HCT116 (cell line): ENCODE data around the gene PPIL1. TPM values are rescaled to one million over a fixed set of nuclear protein-coding genes. Genes with fewer than 3 reads are reported as not detected.

Experiments used
- ATAC-seq: fragments of 200-7000 bp; cut with Tn5 transposase; 2 replicates; pipeline ENCODE4 v1.9.1; 2020; ENCODE audit warnings: mild to moderate bottlenecking, moderate library complexity
- BruUV-seq: library from RNA; stranded (reverse); fragments of 400-500 nt; replicated peaks from 2 replicates; lab custom pipeline; 2021; lab: Mats Ljungman, UMichigan
- CTCF ChIA-PET: fragments of 300-600 bp; sonication (Branson Sonifier 250); formaldehyde crosslinking; loops from one replicate; lab custom pipeline; 2021; ENCODE audit warnings: antibody characterized with exemption; lab: Charles Lee
- POLR2A ChIA-PET: fragments of 300-600, 350-600 bp; sonication (Branson Sonifier 250); formaldehyde crosslinking; loops from one replicate; lab custom pipeline; 2021; ENCODE audit warnings: antibody characterized with exemption; lab: Charles Lee
- RAD21 ChIA-PET, 2 experiments: fragments of 300-600 bp; sonication (Branson Sonifier 250); formaldehyde crosslinking; loops; one replicate each; lab custom pipeline; 2023; ENCODE audit warnings: low total read pairs in 2 of 2; ENCODE audit not compliant: uncharacterized antibody in 2 of 2, unreplicated experiment in 2 of 2, low non-redundant PET in 1 of 2; lab: Charles Lee
- DNase-seq: peaks from one replicate; pipeline ENCODE4 v3.0.0-alpha.2; 2010; ENCODE audit warnings: low read depth, low spot score
- H2AFZ ChIP-seq: fragments of 200-600 bp; shearing (Covaris generic), sonication (generic); 2 replicates; pipeline ENCODE4 v1.6.1; 2017; ENCODE audit warnings: low read depth, mixed run types, mixed read lengths, antibody characterized with exemption, low read length; ENCODE audit not compliant: poor library complexity, severe bottlenecking
- H3K27ac ChIP-seq: 2 replicates; pipeline ENCODE4 v1.5.1; 2012; ENCODE audit warnings: low read depth, low read length
- H3K27me3 ChIP-seq: fragments of 200-600 bp; sonication (generic); 2 replicates; pipeline ENCODE4 v1.6.1; 2016; ENCODE audit warnings: mixed run types, low read length, mixed read lengths; ENCODE audit not compliant: insufficient read depth
- H3K36me3 ChIP-seq, 2 experiments: fragments of 200-500 bp in 1 of 2; fragments of 200-600 bp in 1 of 2; sonication (Bioruptor generic) in 1 of 2; sonication (generic) in 1 of 2; 2 replicates each; pipeline versions ENCODE4 v1.5.1 to v1.6.1; 2014 to 2016; ENCODE audit warnings: low read length in 2 of 2, inconsistent platforms in 1 of 2, mixed read lengths in 1 of 2, mixed run types in 1 of 2; ENCODE audit not compliant: insufficient read depth in 2 of 2, control insufficient read depth in 1 of 2
- H3K4me1 ChIP-seq, 2 experiments: fragments of 200-600 bp in 1 of 2; sonication (generic) in 1 of 2; 2 replicates each; pipeline versions ENCODE4 v1.5.1 to v1.6.1; 2012 to 2017; ENCODE audit warnings: low read length in 2 of 2, inconsistent platforms in 1 of 2, mild to moderate bottlenecking in 1 of 2, mixed read lengths in 1 of 2, mixed run types in 1 of 2, moderate library complexity in 1 of 2; ENCODE audit not compliant: insufficient read depth in 2 of 2, control insufficient read depth in 1 of 2
- H3K4me2 ChIP-seq: fragments of 200-600 bp; sonication (generic); 2 replicates; pipeline ENCODE4 v1.6.1; 2017; ENCODE audit warnings: mixed run types, low read length, mixed read lengths
- H3K4me3 ChIP-seq, 2 experiments: fragments of 200-600 bp in 1 of 2; sonication (generic) in 1 of 2; replicated peaks in 1 of 2; 2 replicates each; pipeline ENCODE4 v1.5.1; 2011 to 2016; ENCODE audit warnings: low read length in 2 of 2, control low read depth in 1 of 2, low read depth in 1 of 2, mild to moderate bottlenecking in 1 of 2, mixed read lengths in 1 of 2, mixed run types in 1 of 2
- H3K79me2 ChIP-seq: fragments of 200-600 bp; sonication (generic); 2 replicates; pipeline ENCODE4 v1.6.1; 2017; ENCODE audit warnings: mild to moderate bottlenecking, mixed run types, low read length, moderate library complexity, mixed read lengths; ENCODE audit not compliant: insufficient read depth
- H3K9ac ChIP-seq: fragments of 200-600 bp; sonication (generic); 2 replicates; pipeline ENCODE4 v1.6.1; 2016; ENCODE audit warnings: low read length, mixed read lengths
- H3K9me2 ChIP-seq: fragments of 200-600 bp; sonication (generic), shearing (Covaris generic); 2 replicates; pipeline ENCODE4 v1.6.1; 2017; ENCODE audit warnings: mixed run types, mild to moderate bottlenecking, moderate library complexity; ENCODE audit not compliant: insufficient read depth
- H3K9me3 ChIP-seq, 2 experiments: fragments of 200-500 bp in 1 of 2; fragments of 200-600 bp in 1 of 2; sonication (Bioruptor generic) in 1 of 2; sonication (generic) in 1 of 2; 2 replicates each; pipeline ENCODE4 v1.6.1; 2014 to 2017; ENCODE audit warnings: low read length in 2 of 2, mixed read lengths in 2 of 2, inconsistent platforms in 1 of 2, low read depth in 1 of 2, mild to moderate bottlenecking in 1 of 2, mixed run types in 1 of 2, moderate library complexity in 1 of 2; ENCODE audit not compliant: control insufficient read depth in 1 of 2, insufficient read depth in 1 of 2
- H4K20me1 ChIP-seq: fragments of 200-600 bp; sonication (generic), shearing (Covaris generic); 2 replicates; pipeline ENCODE4 v1.6.1; 2017; ENCODE audit warnings: mixed run types, mild to moderate bottlenecking, moderate library complexity; ENCODE audit not compliant: insufficient read depth
- CEBPB ChIP-seq: IDR thresholded peaks from 2 replicates; pipeline ENCODE4 v1.6.1; 2012; ENCODE audit warnings: low read depth
- EGR1 ChIP-seq: IDR thresholded peaks from 2 replicates; pipeline ENCODE4 v1.6.1; 2012; ENCODE audit warnings: low read depth
- ELF1 ChIP-seq: IDR thresholded peaks from 2 replicates; pipeline ENCODE4 v1.6.1; 2012; ENCODE audit warnings: low read depth, borderline replicate concordance
- EZH2 ChIP-seq: fragments of 200-600 bp; sonication (generic); IDR thresholded peaks from 2 replicates; pipeline ENCODE4 v1.6.1; 2017; ENCODE audit warnings: antibody characterized with exemption, mixed run types
- EZH2phosphoT487 ChIP-seq: fragments of 200-600 bp; IDR thresholded peaks from 2 replicates; pipeline ENCODE4 v1.6.1; 2018; ENCODE audit warnings: antibody characterized with exemption, borderline replicate concordance
- FOSL1 ChIP-seq: IDR thresholded peaks from 2 replicates; pipeline ENCODE4 v1.6.1; 2012; ENCODE audit warnings: low read depth
- JUND ChIP-seq: IDR thresholded peaks from 2 replicates; pipeline ENCODE4 v1.6.1; 2012
- POLR2A ChIP-seq: IDR thresholded peaks from 2 replicates; pipeline ENCODE4 v1.7.0; 2011; ENCODE audit warnings: borderline replicate concordance; ENCODE audit not compliant: insufficient read depth, insufficient read length; ENCODE audit errors: extremely low read depth
- POLR2AphosphoS5 ChIP-seq: IDR thresholded peaks from 2 replicates; pipeline ENCODE4 v1.6.1; 2011; ENCODE audit warnings: mild to moderate bottlenecking, low read depth, low read length, moderate library complexity
- SIN3A ChIP-seq: IDR thresholded peaks from 2 replicates; pipeline ENCODE4 v1.6.1; 2012; ENCODE audit warnings: low read depth
- SP1 ChIP-seq: IDR thresholded peaks from 2 replicates; pipeline ENCODE4 v1.6.1; 2012; ENCODE audit warnings: low read depth
- SRF ChIP-seq: IDR thresholded peaks from 2 replicates; pipeline ENCODE4 v1.6.1; 2012; ENCODE audit warnings: low read depth
- TCF7L2 ChIP-seq: IDR thresholded peaks from 2 replicates; pipeline ENCODE4 v1.7.0; 2011; ENCODE audit warnings: borderline replicate concordance, inconsistent platforms; ENCODE audit not compliant: insufficient read depth, insufficient read length; ENCODE audit errors: extremely low read depth
- YY1 ChIP-seq: IDR thresholded peaks from 2 replicates; pipeline ENCODE4 v1.6.1; 2011; ENCODE audit warnings: low read length, low read depth, moderate library complexity, mild to moderate bottlenecking; ENCODE audit not compliant: insufficient replicate concordance; ENCODE audit errors: extremely low read depth
- intact Hi-C: fragments of 100-400 bp; cut with micrococcal nuclease; formaldehyde crosslinking; loops from 2 replicates; pipeline ENCODE4 v1.10.0; 2022
- total RNA-seq: library from RNA; stranded (reverse); gene quantifications from one replicate; pipeline ENCODE4 v1.2.1, GENCODE V29; 2021; ENCODE audit not compliant: unreplicated experiment
- TF ChIP-seq, protein P1 (sequence below): IDR thresholded peaks from 2 replicates; pipeline ENCODE4 v1.6.1; 2012
- TF ChIP-seq, protein P2 (sequence below): IDR thresholded peaks from 2 replicates; pipeline ENCODE4 v1.6.1; 2012
- TF ChIP-seq, protein P3 (sequence below): IDR thresholded peaks from 2 replicates; pipeline ENCODE4 v1.6.1; 2012; ENCODE audit warnings: low read depth

The PPIL1 gene
- total RNA-seq, 1 experiment from 2014 or later: 42.0 TPM

DNA sequence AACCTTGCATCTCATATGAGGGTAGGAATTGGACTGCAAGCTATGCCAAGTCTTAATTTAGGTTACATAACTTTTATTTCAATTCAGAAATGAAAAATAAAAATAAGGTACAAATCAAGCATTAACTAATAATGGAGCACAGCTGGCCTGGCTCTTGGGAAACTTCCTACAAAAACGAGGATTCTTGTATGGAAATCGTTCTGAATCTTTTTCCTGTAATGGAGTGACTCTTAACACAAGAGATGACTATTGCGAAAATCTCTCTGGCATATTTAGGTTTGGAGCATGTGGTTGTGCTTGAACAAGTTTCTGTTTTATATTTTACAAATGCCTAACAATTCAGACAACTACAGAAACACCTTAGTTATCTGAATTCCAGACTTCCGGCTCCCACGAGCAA lies 45.9 kb upstream of the PPIL1 start:
- no peak for ATAC-seq
- intact Hi-C loops: no loop called here
- peaks cover 0 to 21% of the 10 kb centered on the region in 2 experiments; a peak in 2 of 4 replicates for H3K4me1 ChIP-seq
- no peaks in the 10 kb centered on the region for H3K27me3 ChIP-seq
- CTCF ChIA-PET: no interaction called here
- no peak overlapping the region for H3K4me2 ChIP-seq
- BruUV-seq: no TSS peak
- H3K9ac ChIP-seq: no peak overlapping the region
- no peak overlapping the region for H3K27ac ChIP-seq
- H3K36me3 ChIP-seq: peaks cover 6 to 9% of the 10 kb centered on the region in 2 experiments; a peak in 3 of 4 replicates
- H3K79me2 ChIP-seq: no peaks in the 10 kb centered on the region
- RAD21 ChIA-PET: no interaction called here
- H4K20me1 ChIP-seq: no peaks in the 10 kb centered on the region
- POLR2A ChIA-PET: no interaction called here
- H2AFZ ChIP-seq: no peak overlapping the region
- no peaks in the 10 kb centered on the region for H3K9me2 ChIP-seq
- TF ChIP-seq POLR2A (no peak), YY1 (no peak), EGR1 (no peak), CEBPB (no peak), JUND (no peak), SP1 (no peak)
- TF ChIP-seq, protein P1, sequence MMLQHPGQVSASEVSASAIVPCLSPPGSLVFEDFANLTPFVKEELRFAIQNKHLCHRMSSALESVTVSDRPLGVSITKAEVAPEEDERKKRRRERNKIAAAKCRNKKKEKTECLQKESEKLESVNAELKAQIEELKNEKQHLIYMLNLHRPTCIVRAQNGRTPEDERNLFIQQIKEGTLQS: no peak
- H3K4me3 ChIP-seq: no peak overlapping the region
- no peak for DNase-seq
- no peaks in the 10 kb centered on the region for H3K9me3 ChIP-seq

DNA sequence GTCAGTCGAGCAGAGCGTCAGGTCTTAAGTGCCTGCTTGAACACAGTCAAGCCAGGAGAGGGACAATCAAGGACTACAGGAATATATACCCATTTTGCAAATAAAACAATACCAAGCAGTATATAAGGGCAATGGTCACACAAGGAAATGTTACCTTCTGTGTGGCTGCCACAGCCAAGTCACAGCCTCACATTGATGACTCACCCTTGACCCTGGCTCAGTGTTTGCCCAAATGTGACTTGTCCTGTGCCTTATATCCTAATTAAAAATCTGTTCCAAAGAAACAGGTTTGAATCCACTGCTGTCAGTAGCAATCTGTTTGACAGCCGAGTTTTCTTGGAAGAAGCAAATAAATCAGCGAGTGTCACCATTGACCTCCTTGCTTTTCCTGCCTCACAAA lies 45.4 kb upstream of the PPIL1 start:
- Histone ChIP-seq H3K27ac (no peak overlapping the region), H3K27me3 (no peaks in the 10 kb centered on the region), H3K4me3 (no peak overlapping the region), H3K4me2 (0 out of 2 replicates have a peak overlapping the region, but pooled peaks have one; percentile 9), H2AFZ (no peak overlapping the region)
- CTCF ChIA-PET: no interaction called here
- DNase-seq: no peak
- intact Hi-C loops: no loop called here
- RAD21 ChIA-PET: no interaction called here
- TF ChIP-seq POLR2AphosphoS5 (no peak), CEBPB (no peak), EZH2 (no peak), TCF7L2 (no peak), SRF (no peak), SP1 (no peak), ELF1 (no peak), FOSL1 (no peak), EZH2phosphoT487 (no peak), SIN3A (no peak), JUND (no peak), EGR1 (no peak)
- TF ChIP-seq, protein P1: no peak
- TF ChIP-seq, protein P2, sequence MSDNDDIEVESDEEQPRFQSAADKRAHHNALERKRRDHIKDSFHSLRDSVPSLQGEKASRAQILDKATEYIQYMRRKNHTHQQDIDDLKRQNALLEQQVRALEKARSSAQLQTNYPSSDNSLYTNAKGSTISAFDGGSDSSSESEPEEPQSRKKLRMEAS: no peak
- TF ChIP-seq, protein P3, sequence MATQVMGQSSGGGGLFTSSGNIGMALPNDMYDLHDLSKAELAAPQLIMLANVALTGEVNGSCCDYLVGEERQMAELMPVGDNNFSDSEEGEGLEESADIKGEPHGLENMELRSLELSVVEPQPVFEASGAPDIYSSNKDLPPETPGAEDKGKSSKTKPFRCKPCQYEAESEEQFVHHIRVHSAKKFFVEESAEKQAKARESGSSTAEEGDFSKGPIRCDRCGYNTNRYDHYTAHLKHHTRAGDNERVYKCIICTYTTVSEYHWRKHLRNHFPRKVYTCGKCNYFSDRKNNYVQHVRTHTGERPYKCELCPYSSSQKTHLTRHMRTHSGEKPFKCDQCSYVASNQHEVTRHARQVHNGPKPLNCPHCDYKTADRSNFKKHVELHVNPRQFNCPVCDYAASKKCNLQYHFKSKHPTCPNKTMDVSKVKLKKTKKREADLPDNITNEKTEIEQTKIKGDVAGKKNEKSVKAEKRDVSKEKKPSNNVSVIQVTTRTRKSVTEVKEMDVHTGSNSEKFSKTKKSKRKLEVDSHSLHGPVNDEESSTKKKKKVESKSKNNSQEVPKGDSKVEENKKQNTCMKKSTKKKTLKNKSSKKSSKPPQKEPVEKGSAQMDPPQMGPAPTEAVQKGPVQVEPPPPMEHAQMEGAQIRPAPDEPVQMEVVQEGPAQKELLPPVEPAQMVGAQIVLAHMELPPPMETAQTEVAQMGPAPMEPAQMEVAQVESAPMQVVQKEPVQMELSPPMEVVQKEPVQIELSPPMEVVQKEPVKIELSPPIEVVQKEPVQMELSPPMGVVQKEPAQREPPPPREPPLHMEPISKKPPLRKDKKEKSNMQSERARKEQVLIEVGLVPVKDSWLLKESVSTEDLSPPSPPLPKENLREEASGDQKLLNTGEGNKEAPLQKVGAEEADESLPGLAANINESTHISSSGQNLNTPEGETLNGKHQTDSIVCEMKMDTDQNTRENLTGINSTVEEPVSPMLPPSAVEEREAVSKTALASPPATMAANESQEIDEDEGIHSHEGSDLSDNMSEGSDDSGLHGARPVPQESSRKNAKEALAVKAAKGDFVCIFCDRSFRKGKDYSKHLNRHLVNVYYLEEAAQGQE: no peak
- TF ChIP-seq, all 23 proteins: peak for 0
- Histone ChIP-seq H3K79me2 (no peaks in the 10 kb centered on the region), H3K9me3 (no peaks in the 10 kb centered on the region), H3K9me2 (no peaks in the 10 kb centered on the region), H4K20me1 (no peaks in the 10 kb centered on the region), H3K36me3 (peaks cover 6 to 9% of the 10 kb centered on the region in 2 experiments; a peak in 3 of 4 replicates), H3K9ac (no peak overlapping the region), H3K4me1 (peaks cover 0 to 26% of the 10 kb centered on the region in 2 experiments; a peak in 3 of 4 replicates)
- BruUV-seq: no TSS peak
- POLR2A ChIA-PET: no interaction called here
- ATAC-seq: no peak; the same call in 1 of the 2 replicates
